Measurements from ENCODE around the gene PDLIM5. TPM values are rescaled to one million over a fixed set of nuclear protein-coding genes. Genes with fewer than 3 reads are reported as not detected.
A peak's percentile ranks its signal among the peaks of the same experiment; 100 is the strongest.
"Not testable (repeated sequence)": the region's sequence is repeated elsewhere in the genome, so short reads cannot be mapped to it uniquely, and the experiment has no call there.

PDLIM5 gene
- total RNA-seq, 1 donor from 2014 or later, result 70.8 TPM

- no peak for DNase-seq (ENCODE audit: low read depth in 2 of 2)
Measured at GRCh38 chr4:94588896-94589693, 137.4 kb downstream of the PDLIM5 start.

- no peak for DNase-seq (ENCODE audit: low read depth in 2 of 2)
Measured at GRCh38 chr4:94590493-94590892, 138.8 kb downstream of the PDLIM5 start.

- no peak for DNase-seq (ENCODE audit: low read depth in 2 of 2)
Measured at GRCh38 chr4:94591289-94591688, 139.5 kb downstream of the PDLIM5 start.

- DNase-seq (ENCODE audit: low read depth in 2 of 2), result no peak
Measured at GRCh38 chr4:94595013-94595412, 143.3 kb downstream of the PDLIM5 start.

GRCh38 chr4:94595880-94596483, 144.2 kb downstream of the PDLIM5 start:
- peak; percentile 67 to 74 for DNase-seq (ENCODE audit: low read depth in 2 of 2)

- no peak for DNase-seq (ENCODE audit: low read depth in 2 of 2)
Measured at GRCh38 chr4:94598758-94599157, 147.0 kb downstream of the PDLIM5 start.

- peak; percentile 66 to 80 for DNase-seq (ENCODE audit: low read depth in 2 of 2)
Measured at GRCh38 chr4:94603170-94603747, 151.5 kb downstream of the PDLIM5 start.

GRCh38 chr4:94605241-94605805, 153.6 kb downstream of the PDLIM5 start:
- peak in 1 of 2 donors; percentile 74 for DNase-seq (ENCODE audit: low read depth in 2 of 2)

GRCh38 chr4:94610145-94610544, 158.4 kb downstream of the PDLIM5 start:
- DNase-seq (ENCODE audit: low read depth in 2 of 2), result no peak

- no peak for DNase-seq (ENCODE audit: low read depth in 2 of 2)
Measured at GRCh38 chr4:94613248-94613647, 161.5 kb downstream of the PDLIM5 start.

GRCh38 chr4:94615451-94615850, 163.7 kb downstream of the PDLIM5 start:
- no peak for DNase-seq (ENCODE audit: low read depth in 2 of 2)

- peak; percentile 53 to 72 for DNase-seq (ENCODE audit: low read depth in 2 of 2)
Measured at GRCh38 chr4:94621491-94622080, 169.8 kb downstream of the PDLIM5 start.

- no peak for DNase-seq (ENCODE audit: low read depth in 2 of 2)
Measured at GRCh38 chr4:94623126-94623911, 171.6 kb downstream of the PDLIM5 start.

GRCh38 chr4:94626942-94627341, 175.2 kb downstream of the PDLIM5 start:
- no peak for DNase-seq (ENCODE audit: low read depth in 2 of 2)

- not testable (repeated sequence) for DNase-seq (ENCODE audit: low read depth in 2 of 2)
Measured at GRCh38 chr4:94629058-94629457, 177.3 kb downstream of the PDLIM5 start.

- DNase-seq (ENCODE audit: low read depth in 2 of 2), result no peak
Measured at GRCh38 chr4:94629837-94630236, 178.1 kb downstream of the PDLIM5 start.

GRCh38 chr4:94634271-94634670, 182.5 kb downstream of the PDLIM5 start:
- no peak for DNase-seq (ENCODE audit: low read depth in 2 of 2)

GRCh38 chr4:94635177-94635576, 183.4 kb downstream of the PDLIM5 start:
- peak in 1 of 2 donors; percentile 54 for DNase-seq (ENCODE audit: low read depth in 2 of 2)

- no peak for DNase-seq (ENCODE audit: low read depth in 2 of 2)
Measured at GRCh38 chr4:94636004-94636403, 184.3 kb downstream of the PDLIM5 start.

- no peak for DNase-seq (ENCODE audit: low read depth in 2 of 2)
Measured at GRCh38 chr4:94639298-94639697, 187.6 kb downstream of the PDLIM5 start.

- no peak for DNase-seq (ENCODE audit: low read depth in 2 of 2)
Measured at GRCh38 chr4:94640151-94640550, 188.4 kb downstream of the PDLIM5 start.
